Measurements from ENCODE around the gene GPR27.

Gene GPR27

GRCh38 chr3:71710906-71711494 is 42.7 kb upstream of the GPR27 start:
- FAIRE-seq, result peak; percentile 72
- TF ChIP-seq CTCF (IDR thresholded peaks at IDR 0.05; ENCODE audit: insufficient read depth, missing control alignments), result peak; percentile 85
- peak; percentile 40 for DNase-seq (ENCODE audit: insufficient read length, low spot score)

GRCh38 chr3:71713041-71713440 is 40.6 kb upstream of the GPR27 start:
- no peak for TF ChIP-seq CTCF (IDR thresholded peaks at IDR 0.05; ENCODE audit: insufficient read depth, missing control alignments)
- FAIRE-seq (no peak), DNase-seq (ENCODE audit: insufficient read length, low spot score) (no peak)

GRCh38 chr3:71714595-71714994 is 39.1 kb upstream of the GPR27 start:
- TF ChIP-seq CTCF (IDR thresholded peaks at IDR 0.05; ENCODE audit: insufficient read depth, missing control alignments), result no peak
- DNase-seq (ENCODE audit: insufficient read length, low spot score) (no peak), FAIRE-seq (no peak)

- DNase-seq (ENCODE audit: insufficient read length, low spot score) (no peak), FAIRE-seq (no peak)
- TF ChIP-seq CTCF (IDR thresholded peaks at IDR 0.05; ENCODE audit: insufficient read depth, missing control alignments), result no peak
Measured at GRCh38 chr3:71718072-71718471, 35.6 kb upstream of the GPR27 start.

- no peak for TF ChIP-seq CTCF (IDR thresholded peaks at IDR 0.05; ENCODE audit: insufficient read depth, missing control alignments)
- FAIRE-seq, result no peak
- DNase-seq (ENCODE audit: insufficient read length, low spot score), result no peak
Measured at GRCh38 chr3:71721002-71721401, 32.7 kb upstream of the GPR27 start.

GRCh38 chr3:71721651-71722157 is 32.0 kb upstream of the GPR27 start:
- FAIRE-seq, result no peak
- TF ChIP-seq CTCF (IDR thresholded peaks at IDR 0.05; ENCODE audit: insufficient read depth, missing control alignments), result no peak
- no peak for DNase-seq (ENCODE audit: insufficient read length, low spot score)

- TF ChIP-seq CTCF (IDR thresholded peaks at IDR 0.05; ENCODE audit: insufficient read depth, missing control alignments), result no peak
- FAIRE-seq (no peak), DNase-seq (ENCODE audit: insufficient read length, low spot score) (no peak)
Measured at GRCh38 chr3:71722693-71723092, 31.0 kb upstream of the GPR27 start.
